Skin epidermis (tissue), 12 donors: Measurements from ENCODE around the gene TPSAB1.

Experiments used
- H3K27ac ChIP-seq, 21 experiments: fragments of 200-600 bp; sonication (generic) in 11 of 21; one replicate each; pipeline ENCODE4 v1.5.0; 2020; ENCODE audit warnings: mild to moderate bottlenecking in 3 of 21, inconsistent platforms in 2 of 21, moderate library complexity in 2 of 21
- H3K4me3 ChIP-seq, 7 experiments: fragments of 200-600 bp; sonication (generic) in 2 of 7; one replicate each; pipeline ENCODE4 v1.5.0; 2020; ENCODE audit warnings: inconsistent platforms in 2 of 7, mild to moderate bottlenecking in 2 of 7, moderate library complexity in 1 of 7

TPSAB1 gene

DNA sequence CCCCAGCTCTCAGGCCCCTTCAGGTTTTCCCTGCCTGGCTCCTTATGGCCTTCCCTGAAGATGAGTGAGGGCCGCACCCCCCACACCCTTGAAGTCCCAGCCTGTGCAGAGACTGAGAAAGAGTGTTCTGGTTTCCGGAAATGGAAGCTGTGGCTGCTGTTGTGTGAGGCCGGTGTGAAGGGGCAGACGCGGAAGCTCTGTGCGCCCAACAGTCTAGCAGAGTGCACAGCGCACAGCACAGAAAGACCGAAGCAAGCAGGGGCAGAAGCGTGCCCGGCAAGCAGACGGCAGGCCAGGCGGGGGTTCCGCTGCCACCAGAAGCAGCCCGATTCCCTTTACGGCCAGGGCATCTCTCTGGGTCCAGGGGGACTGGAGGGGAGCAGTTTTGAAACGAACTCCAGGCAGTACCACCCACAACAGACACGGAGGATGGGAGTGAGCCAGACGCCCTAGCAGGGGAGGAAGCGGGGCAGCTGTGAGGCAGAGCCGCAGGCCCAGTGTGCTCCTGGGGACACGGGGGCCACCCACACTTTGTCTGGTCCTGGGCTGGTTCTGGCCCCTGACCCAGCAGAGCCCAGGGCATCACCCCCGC is 32.2 kb upstream of the TPSAB1 start:
- Histone ChIP-seq H3K4me3 (no peak overlapping the region), H3K27ac (no peak overlapping the region)

DNA sequence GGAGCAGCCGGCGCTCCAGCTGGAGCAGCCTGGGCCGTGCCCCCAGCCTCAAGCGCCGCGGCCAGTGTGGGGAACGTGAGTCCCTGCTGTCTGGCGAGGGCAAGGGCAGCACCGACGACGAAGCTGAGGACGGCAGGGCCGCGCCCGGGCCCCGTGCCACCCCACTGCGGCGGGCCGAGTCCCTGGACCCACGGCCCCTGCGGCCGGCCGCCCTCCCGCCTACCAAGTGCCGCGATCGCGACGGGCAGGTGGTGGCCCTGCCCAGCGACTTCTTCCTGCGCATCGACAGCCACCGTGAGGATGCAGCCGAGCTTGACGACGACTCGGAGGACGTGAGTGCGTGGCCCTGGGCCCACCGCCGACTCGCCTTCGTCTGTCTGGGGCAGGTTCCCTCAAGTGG is 31.4 kb upstream of the TPSAB1 start:
- no peak overlapping the region for H3K27ac ChIP-seq
- no peak overlapping the region for H3K4me3 ChIP-seq

DNA sequence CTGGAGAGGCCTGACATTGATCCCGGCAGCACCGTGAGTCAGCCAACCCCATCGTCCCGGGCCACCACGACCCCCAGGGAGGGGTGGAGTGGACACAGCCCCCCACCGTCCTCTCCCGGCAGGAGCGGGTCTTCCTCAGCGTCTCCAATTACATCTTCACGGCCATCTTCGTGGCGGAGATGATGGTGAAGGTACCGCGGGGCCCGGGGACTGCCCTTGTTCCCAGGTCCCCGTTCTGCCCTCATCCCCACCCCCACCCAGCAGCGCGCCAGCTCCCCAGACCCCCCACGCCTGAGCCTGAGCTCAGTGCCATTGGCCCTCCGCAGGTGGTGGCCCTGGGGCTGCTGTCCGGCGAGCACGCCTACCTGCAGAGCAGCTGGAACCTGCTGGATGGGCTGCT is 30.0 kb upstream of the TPSAB1 start:
- H3K27ac ChIP-seq, result no peak overlapping the region
- no peak overlapping the region for H3K4me3 ChIP-seq

DNA sequence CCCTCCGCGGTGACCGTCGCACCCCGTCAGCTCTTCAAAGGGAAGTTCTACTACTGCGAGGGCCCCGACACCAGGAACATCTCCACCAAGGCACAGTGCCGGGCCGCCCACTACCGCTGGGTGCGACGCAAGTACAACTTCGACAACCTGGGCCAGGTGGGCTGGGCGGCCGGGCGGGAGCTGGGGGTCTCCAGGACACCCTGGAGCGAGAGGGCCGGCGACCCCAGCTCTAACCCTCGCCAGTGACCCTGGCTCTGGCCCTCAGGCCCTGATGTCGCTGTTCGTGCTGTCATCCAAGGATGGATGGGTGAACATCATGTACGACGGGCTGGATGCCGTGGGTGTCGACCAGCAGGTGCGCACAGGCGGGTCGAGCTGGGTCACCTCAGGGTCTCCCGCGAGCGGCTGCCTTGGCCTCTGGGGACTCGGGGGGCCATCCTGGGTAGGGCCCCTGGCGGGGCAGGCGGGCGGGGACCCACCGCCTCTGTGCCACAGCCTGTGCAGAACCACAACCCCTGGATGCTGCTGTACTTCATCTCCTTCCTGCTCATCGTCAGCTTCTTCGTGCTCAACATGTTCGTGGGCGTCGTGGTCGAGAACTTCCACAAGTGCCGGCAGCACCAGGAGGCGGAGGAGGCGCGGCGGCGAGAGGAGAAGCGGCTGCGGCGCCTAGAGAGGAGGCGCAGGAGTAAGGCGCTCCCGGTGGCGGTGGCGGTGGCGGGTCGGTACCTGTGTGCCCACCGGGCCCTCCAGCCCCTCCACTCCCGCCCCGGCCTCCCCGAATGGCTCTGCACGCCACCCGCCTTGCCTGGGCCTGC is 28.8 kb upstream of the TPSAB1 start:
- no peak overlapping the region for H3K27ac ChIP-seq
- H3K4me3 ChIP-seq, result no peak overlapping the region

DNA sequence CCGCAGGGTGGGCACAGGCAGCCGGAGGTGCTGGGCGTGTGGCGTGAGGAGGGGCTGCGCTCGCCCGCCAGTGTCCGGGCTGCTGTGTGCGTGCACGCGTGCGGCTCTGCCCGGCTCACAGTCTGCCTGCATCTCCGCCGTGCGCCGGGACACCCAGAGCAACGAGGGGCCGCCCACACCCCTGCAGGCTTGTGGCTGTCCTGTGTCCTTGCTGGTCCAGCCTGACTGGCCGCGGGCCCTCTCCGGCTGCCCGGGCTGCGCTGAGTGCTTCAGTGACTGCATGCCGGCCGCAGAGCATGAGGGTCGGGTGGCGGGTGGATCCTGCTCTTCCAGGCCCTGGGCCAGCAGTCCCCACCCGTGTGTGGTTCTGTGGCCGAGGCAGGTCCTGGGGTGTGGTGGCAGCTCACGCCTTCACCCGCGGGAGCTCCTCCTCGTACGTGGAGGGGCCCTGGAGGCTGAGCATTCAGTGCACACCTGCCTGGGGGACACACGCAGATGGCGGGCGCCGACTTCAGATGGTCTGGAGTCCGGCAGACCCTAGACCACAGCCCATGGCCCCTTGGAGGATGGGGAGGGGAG is 27.8 kb upstream of the TPSAB1 start:
- H3K27ac ChIP-seq, result no peak overlapping the region
- H3K4me3 ChIP-seq, result no peak overlapping the region

DNA sequence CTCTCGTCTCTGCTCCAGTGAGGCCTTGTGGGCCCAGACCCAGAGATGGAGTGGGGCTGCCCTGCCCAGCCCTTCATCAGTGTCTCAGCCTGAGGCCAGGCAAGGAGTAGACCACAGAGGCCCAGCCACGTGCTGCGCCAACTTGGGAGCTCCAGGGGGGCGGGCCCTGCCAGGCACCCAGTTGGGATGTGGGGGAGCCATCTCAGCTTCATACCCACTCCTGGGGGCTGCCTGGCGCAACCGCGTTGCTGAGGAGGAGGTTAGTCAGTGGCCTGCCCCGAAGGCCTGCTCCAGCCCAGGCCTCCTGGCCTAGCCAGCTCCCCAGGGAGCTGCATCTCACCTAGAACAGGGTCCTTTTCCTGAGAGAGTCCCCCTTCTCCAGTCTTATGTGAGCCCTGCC is 27.3 kb upstream of the TPSAB1 start:
- H3K4me3 ChIP-seq, result no peak overlapping the region
- no peak overlapping the region for H3K27ac ChIP-seq

DNA sequence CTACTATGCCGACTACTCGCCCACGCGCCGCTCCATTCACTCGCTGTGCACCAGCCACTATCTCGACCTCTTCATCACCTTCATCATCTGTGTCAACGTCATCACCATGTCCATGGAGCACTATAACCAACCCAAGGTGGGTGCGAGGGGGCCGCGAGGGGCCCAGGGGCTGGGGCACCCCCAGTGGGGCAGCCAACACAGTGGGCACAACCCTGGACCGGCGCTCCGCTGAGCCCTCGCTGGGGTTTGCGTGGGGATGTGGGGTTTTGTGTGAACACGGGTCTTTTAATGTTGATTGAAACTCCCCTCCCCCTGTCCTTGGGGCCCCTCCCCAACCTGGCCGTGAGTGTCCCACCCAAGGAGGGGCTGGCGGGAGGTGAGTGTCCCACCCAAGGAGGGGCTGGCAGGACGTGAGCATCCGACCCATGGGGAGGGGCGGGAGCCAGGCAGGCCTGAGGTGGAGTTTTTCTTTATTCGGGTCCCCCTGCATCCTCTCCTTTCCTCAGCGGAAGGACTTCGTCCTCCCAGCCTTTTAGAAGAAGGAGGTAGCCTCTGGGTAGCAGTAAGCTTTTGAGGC is 26.6 kb upstream of the TPSAB1 start:
- Histone ChIP-seq H3K4me3 (no peak overlapping the region), H3K27ac (no peak overlapping the region)

DNA sequence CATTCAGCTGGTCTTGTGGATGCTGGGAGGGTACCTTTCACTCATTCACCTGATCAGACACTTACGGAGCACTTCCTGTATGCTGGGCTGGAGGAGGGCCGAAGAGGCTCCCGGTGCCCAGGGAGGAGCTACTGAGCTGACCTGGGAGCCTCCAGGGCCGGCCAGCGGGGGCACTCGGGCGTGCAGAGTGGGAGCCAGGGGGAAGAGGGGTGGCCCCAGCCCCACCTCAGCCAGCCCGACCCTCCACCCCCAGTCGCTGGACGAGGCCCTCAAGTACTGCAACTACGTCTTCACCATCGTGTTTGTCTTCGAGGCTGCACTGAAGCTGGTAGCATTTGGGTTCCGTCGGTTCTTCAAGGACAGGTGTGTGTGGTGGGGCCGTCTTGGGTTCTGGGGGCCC is 25.8 kb upstream of the TPSAB1 start:
- H3K27ac ChIP-seq, result no peak overlapping the region
- no peak overlapping the region for H3K4me3 ChIP-seq

DNA sequence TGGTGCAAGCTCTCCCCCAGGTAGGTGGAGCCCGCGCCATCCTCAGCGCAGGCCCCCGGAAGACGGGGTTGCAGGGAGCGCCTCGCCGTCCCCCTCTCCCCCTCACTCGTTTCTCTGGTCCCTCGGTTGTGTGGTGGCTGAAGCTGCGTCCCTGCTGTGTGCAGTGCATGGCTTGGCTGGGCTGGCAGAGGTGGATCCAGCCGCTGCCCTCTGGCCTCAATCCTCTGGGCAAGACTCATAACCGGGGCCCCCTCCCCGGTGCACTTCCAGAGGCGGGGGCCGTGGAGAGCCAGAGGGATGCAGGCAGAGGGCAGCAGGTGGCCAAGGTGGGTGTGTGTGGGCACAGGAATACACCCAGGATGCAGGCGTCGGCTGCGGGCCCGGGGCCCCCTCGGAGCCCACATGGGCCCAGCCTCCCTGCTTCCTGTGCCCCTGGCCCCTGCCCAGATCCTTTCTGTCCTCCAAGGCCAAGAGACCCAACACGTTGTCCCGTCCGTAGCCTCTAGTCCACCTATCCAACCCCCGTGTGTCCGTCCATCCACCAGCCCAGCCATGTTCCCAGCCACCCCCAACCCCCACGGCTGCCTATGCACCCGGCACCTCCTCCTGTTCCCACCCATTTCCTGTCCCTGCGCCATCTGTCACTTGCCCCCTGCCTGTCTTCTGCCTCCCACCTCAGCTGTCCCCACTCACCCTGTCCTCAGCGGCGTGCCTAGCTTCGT is 24.8 kb upstream of the TPSAB1 start:
- Histone ChIP-seq H3K27ac (no peak overlapping the region), H3K4me3 (no peak overlapping the region)

DNA sequence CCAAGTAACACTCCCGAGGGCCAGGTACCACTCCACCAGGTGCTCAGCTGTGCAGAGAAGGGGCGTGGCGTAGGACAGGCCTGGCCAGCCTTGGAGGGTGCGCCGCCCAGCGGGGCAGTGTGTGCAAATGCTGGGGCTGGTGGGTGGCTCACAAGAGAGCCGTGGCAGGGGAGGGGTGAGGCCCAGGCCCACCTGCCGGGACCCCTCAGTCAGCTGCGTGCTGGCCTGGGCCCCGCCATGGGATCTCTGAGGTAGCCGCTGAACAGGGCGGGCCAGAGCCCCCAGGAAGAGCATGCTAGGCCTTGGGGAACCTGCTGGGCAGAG is 24.2 kb upstream of the TPSAB1 start:
- Histone ChIP-seq H3K4me3 (no peak overlapping the region), H3K27ac (no peak overlapping the region)

DNA sequence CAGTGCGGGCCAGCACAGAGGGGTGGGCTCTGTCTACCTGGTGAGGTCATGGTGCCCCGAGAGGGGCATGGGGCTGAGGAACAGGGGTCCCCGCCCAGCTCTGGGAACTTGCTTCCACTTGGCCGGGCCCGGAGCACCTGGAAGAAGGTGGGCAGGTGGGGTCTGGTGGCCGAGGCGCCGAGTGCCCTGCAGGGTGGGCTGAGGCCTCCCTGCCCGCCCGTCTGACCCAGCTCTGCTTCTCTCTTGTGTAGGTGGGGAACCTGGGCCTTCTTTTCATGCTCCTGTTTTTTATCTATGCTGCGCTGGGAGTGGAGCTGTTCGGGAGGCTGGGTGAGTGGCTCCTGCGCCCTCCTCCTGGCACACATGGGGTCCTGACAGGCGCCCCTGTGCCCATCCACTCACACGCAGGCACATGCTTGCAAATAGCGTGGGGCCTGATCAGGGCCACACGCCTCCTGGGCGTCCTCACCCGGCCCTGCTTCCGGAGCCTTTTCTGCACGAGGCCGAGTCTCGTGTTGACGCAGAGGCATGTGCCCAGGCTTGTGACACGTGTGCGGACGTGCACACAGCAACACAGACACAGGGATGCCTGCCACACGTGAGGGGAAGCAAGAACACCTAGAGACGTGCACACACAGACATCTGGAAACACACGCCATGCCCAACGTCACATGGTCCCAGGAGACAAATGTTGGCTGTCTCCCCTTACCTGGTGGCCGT is 23.7 kb upstream of the TPSAB1 start:
- Histone ChIP-seq H3K4me3 (no peak overlapping the region), H3K27ac (no peak overlapping the region)

DNA sequence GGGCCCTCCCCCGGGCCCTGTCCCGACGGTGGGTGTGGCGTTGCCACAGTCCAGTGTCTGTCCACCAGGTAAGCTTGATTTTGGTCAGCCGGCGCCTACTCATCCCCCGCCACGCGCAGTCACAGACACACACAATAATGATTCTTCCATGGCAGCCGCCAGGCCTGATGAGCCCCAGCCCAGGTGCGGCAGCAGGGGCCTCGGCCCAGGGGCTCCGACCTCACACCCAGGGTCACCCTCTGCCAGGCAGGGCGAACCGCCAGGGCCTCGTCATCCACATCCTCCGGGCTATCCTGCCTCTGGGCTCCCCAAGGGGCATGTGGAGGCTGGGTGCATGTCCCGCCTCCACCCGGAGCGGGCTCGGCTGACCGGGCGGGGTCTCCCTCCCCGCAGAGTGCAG is 23.0 kb upstream of the TPSAB1 start:
- Histone ChIP-seq H3K4me3 (no peak overlapping the region), H3K27ac (no peak overlapping the region)

DNA sequence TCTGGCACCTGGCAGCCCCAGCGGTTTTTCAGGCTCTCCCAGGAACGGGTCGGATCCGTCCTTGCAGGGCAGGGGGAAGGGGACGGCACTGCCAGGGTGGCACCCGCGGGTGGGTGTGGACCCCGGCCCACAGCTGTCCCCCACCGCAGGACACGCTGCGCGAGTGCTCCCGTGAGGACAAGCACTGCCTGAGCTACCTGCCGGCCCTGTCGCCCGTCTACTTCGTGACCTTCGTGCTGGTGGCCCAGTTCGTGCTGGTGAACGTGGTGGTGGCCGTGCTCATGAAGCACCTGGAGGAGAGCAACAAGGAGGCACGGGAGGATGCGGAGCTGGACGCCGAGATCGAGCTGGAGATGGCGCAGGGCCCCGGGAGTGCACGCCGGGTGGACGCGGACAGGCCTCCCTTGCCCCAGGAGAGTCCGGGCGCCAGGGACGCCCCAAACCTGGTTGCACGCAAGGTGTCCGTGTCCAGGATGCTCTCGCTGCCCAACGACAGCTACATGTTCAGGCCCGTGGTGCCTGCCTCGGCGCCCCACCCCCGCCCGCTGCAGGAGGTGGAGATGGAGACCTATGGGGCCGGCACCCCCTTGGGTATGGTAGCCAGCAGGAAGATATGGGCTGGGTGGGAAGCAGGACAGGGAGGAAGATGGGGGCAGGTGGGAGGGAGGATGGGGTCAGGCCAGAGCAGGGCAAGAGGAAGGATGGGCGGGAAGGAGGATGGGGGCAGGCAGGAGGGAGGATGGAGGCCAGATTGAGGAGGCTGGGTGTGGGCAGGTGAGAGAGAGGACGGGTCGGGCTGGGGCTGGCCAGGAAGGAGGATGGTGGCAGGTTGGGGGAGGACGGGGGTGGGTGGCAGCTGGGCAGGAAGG is 22.2 kb upstream of the TPSAB1 start:
- no peak overlapping the region for H3K27ac ChIP-seq

DNA sequence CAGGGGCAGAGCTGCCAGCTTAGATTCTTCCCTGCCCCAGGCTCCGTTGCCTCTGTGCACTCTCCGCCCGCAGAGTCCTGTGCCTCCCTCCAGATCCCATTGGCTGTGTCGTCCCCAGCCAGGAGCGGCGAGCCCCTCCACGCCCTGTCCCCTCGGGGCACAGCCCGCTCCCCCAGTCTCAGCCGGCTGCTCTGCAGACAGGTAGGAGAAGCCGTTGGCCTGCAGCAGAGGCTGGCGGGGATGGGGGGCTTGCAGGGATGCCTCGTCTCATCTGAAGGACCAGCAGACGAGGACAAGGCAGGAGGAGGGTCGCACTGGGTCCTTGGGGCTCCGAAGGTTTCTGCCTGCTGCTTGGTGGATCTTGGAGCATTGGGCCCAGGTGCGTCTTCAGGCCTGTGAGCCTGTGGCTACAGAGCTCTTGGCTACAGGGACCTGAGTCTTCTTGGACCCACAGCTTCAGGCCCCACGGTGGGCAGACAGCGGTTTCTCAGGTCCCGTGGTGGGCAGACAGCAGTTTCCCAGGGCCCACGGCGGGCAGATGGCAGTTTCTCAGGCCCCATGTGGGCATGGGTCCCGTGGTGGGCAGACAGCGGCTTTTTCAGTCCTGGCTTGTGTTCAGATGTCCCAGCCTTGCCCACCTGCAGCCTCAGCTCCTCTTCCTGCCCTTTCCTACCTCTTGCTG is 21.4 kb upstream of the TPSAB1 start:
- H3K27ac ChIP-seq, result no peak overlapping the region
- H3K4me3 ChIP-seq, result no peak overlapping the region

More for the DNA sequence above, 22.2 kb upstream of the TPSAB1 start:
- H3K4me3 ChIP-seq, result no peak overlapping the region

DNA sequence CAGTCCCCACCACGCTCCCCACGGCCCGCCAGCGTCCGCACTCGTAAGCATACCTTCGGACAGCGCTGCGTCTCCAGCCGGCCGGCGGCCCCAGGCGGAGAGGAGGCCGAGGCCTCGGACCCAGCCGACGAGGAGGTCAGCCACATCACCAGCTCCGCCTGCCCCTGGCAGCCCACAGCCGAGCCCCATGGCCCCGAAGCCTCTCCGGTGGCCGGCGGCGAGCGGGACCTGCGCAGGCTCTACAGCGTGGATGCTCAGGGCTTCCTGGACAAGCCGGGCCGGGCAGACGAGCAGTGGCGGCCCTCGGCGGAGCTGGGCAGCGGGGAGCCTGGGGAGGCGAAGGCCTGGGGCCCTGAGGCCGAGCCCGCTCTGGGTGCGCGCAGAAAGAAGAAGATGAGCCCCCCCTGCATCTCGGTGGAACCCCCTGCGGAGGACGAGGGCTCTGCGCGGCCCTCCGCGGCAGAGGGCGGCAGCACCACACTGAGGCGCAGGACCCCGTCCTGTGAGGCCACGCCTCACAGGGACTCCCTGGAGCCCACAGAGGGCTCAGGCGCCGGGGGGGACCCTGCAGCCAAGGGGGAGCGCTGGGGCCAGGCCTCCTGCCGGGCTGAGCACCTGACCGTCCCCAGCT is 20.3 kb upstream of the TPSAB1 start:
- no peak overlapping the region for H3K27ac ChIP-seq
- no peak overlapping the region for H3K4me3 ChIP-seq

DNA sequence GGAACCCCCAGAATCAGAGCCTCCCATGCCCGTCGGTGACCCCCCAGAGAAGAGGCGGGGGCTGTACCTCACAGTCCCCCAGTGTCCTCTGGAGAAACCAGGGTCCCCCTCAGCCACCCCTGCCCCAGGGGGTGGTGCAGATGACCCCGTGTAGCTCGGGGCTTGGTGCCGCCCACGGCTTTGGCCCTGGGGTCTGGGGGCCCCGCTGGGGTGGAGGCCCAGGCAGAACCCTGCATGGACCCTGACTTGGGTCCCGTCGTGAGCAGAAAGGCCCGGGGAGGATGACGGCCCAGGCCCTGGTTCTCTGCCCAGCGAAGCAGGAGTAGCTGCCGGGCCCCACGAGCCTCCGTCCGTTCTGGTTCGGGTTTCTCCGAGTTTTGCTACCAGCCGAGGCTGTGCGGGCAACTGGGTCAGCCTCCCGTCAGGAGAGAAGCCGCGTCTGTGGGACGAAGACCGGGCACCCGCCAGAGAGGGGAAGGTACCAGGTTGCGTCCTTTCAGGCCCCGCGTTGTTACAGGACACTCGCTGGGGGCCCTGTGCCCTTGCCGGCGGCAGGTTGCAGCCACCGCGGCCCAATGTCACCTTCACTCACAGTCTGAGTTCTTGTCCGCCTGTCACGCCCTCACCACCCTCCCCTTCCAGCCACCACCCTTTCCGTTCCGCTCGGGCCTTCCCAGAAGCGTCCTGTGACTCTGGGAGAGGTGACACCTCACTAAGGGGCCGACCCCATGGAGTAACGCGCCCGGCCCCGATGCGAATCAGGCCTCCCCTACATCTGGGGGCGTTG is 19.5 kb upstream of the TPSAB1 start:
- Histone ChIP-seq H3K27ac (no peak overlapping the region), H3K4me3 (no peak overlapping the region)
